Gastrocnemius medialis (tissue), 4 donors: ENCODE measurements around the gene PTX4. TPM values are rescaled to one million over a fixed set of nuclear protein-coding genes. Genes with fewer than 3 reads are reported as not detected.

ENCODE experiments used
- ATAC-seq, 2 donors: fragments of 150-250 bp; one replicate each; pipeline ENCODE4 v1.9.1; 2016
- DNase-seq, 2 donors: peaks; one replicate each; pipeline ENCODE4 v3.0.0-alpha.2; 2019
- H3K27ac ChIP-seq, 4 donors: fragments of 200-600 bp; sonication (generic); 1 replicate in 1 of 4; 2 replicates in 3 of 4; pipeline ENCODE4 v1.5.1; 2016 to 2018; ENCODE audit warnings: mild to moderate bottlenecking in 2 of 4, moderate library complexity in 1 of 4
- H3K27me3 ChIP-seq, 3 donors: fragments of 200-600 bp; sonication (generic) in 2 of 3; 1 replicate in 1 of 3; 2 replicates in 2 of 3; pipeline versions ENCODE4 v1.5.1 to v1.6.0; 2016 to 2019; ENCODE audit warnings: mild to moderate bottlenecking in 1 of 3, moderate library complexity in 1 of 3
- H3K36me3 ChIP-seq, 2 donors: fragments of 200-600 bp; sonication (generic) in 1 of 2; one replicate each; pipeline ENCODE4 v1.5.1; 2017 to 2018
- H3K4me1 ChIP-seq, 2 donors: fragments of 200-600 bp; sonication (generic) in 1 of 2; one replicate each; pipeline ENCODE4 v1.5.1; 2016 to 2017; ENCODE audit warnings: mild to moderate bottlenecking in 2 of 2
- H3K4me3 ChIP-seq, 4 donors: fragments of 200-600 bp; sonication (generic) in 3 of 4; 1 replicate in 1 of 4; 2 replicates in 3 of 4; pipeline ENCODE4 v1.5.1; 2016 to 2019; ENCODE audit warnings: mild to moderate bottlenecking in 2 of 4
- H3K9me3 ChIP-seq, 3 donors: fragments of 200-600 bp; sonication (generic) in 2 of 3; 1 replicate in 1 of 3; 2 replicates in 2 of 3; pipeline ENCODE4 v1.5.1; 2016 to 2019
- POLR2A ChIP-seq, 2 donors: fragments of 450-650 bp; IDR thresholded peaks; one replicate each; pipeline ENCODE4 v1.6.1; 2017; ENCODE audit warnings: antibody characterized with exemption in 2 of 2, mild to moderate bottlenecking in 2 of 2, moderate library complexity in 2 of 2
- in situ Hi-C, 4 donors: fragments of 200-750 bp; cut with MboI; loops; one replicate each; pipeline versions ENCODE4 v1.15.0 to v1.8.0; 2017; ENCODE audit warnings: low sequenced_read_pairs in 4 of 4
- intact Hi-C: fragments of 100-400 bp; cut with DNase I; formaldehyde crosslinking; loops from one replicate; pipeline ENCODE4 v1.15.1; 2023; ENCODE audit warnings: low total_unique reads
- total RNA-seq, 4 donors: library from RNA; depleted of rRNA; stranded (reverse); fragments of >200 nt; gene quantifications; one replicate each; pipeline versions ENCODE4 v1.1.0 to v1.2.3, GENCODE V29; 2016
- TF ChIP-seq, protein P1 (sequence below), 5 experiments: fragments of 450-650 bp in 3 of 5; fragments of 200-600 bp in 2 of 5; sonication (generic) in 2 of 5; IDR thresholded peaks in 4 of 5; conservative IDR thresholded peaks in 1 of 5; 1 replicate in 4 of 5; 2 replicates in 1 of 5; pipeline ENCODE4 v1.5.1; 2016 to 2019; ENCODE audit warnings: antibody characterized with exemption in 5 of 5, mild to moderate bottlenecking in 3 of 5, moderate library complexity in 3 of 5

The PTX4 gene
- total RNA-seq, 4 donors from 2014 or later: 0.41 TPM; not detected in 3

DNA sequence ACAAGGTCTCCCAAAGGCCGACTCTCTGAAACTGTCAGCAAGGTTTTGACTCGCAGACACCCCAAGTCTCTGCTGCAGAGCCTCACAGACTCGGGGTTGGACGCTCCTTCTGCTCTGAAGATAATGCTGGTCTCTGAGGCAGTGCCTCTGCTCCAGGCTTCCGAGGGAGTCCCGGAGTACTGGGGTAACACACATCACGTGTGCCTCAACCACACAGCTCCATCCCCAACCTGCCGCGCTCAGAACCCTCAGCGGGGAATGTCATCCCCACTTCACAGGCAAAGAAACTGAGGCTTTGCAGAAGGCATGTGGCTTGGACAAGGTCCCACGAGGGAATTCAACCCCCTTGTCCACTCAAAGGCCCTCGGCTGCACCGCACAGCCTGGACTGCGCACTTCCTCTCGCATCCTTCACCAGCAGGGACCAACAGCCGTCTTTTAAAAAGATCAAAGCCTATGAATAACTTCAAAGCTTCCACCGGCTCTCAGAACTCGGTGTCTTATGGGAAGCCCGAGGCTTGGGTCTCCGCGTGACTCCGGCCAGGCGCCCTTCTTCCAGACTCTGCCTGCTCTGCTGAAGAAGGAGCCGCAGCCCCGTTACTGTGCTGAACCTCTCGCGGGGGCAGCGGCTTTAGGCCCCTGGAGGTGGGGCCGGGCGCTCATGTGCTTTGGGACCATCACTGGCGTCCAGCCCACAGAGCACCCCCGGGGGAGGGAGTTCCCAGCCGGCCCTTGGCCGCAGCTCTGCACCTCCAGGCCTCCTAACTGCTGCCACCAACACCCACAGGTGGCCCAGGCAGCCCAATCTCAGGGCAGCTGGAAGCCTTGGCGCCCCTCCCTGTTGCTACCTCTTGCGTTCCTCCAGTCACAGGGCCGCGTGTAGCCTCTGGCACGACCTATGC, 46.9 kb upstream of the PTX4 start:
- DNase-seq (no peak), ATAC-seq (no peak)
- TF ChIP-seq POLR2A (IDR thresholded peaks at IDR 0.05): no peak
- TF ChIP-seq, protein P1, sequence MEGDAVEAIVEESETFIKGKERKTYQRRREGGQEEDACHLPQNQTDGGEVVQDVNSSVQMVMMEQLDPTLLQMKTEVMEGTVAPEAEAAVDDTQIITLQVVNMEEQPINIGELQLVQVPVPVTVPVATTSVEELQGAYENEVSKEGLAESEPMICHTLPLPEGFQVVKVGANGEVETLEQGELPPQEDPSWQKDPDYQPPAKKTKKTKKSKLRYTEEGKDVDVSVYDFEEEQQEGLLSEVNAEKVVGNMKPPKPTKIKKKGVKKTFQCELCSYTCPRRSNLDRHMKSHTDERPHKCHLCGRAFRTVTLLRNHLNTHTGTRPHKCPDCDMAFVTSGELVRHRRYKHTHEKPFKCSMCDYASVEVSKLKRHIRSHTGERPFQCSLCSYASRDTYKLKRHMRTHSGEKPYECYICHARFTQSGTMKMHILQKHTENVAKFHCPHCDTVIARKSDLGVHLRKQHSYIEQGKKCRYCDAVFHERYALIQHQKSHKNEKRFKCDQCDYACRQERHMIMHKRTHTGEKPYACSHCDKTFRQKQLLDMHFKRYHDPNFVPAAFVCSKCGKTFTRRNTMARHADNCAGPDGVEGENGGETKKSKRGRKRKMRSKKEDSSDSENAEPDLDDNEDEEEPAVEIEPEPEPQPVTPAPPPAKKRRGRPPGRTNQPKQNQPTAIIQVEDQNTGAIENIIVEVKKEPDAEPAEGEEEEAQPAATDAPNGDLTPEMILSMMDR (IDR thresholded peaks at IDR 0.05 in 4 of 5, conservative IDR thresholded peaks at IDR 0.05 in 1 of 5): no peak
- intact Hi-C loops: no loop called here
- no peaks in the 10 kb centered on the region for H3K27me3 ChIP-seq
- in situ Hi-C loops: no loop called here
- no peaks in the 10 kb centered on the region for H3K9me3 ChIP-seq
- H3K4me3 ChIP-seq: peak overlapping the region; percentile 58 to 74 (median 65)
- peaks cover 19 to 26% of the 10 kb centered on the region in 2 donors for H3K4me1 ChIP-seq
- peaks cover 0 to 13% of the 10 kb centered on the region in 2 donors for H3K36me3 ChIP-seq
- H3K27ac ChIP-seq: peak overlapping the region; percentile 86 to 94 (median 89)

DNA sequence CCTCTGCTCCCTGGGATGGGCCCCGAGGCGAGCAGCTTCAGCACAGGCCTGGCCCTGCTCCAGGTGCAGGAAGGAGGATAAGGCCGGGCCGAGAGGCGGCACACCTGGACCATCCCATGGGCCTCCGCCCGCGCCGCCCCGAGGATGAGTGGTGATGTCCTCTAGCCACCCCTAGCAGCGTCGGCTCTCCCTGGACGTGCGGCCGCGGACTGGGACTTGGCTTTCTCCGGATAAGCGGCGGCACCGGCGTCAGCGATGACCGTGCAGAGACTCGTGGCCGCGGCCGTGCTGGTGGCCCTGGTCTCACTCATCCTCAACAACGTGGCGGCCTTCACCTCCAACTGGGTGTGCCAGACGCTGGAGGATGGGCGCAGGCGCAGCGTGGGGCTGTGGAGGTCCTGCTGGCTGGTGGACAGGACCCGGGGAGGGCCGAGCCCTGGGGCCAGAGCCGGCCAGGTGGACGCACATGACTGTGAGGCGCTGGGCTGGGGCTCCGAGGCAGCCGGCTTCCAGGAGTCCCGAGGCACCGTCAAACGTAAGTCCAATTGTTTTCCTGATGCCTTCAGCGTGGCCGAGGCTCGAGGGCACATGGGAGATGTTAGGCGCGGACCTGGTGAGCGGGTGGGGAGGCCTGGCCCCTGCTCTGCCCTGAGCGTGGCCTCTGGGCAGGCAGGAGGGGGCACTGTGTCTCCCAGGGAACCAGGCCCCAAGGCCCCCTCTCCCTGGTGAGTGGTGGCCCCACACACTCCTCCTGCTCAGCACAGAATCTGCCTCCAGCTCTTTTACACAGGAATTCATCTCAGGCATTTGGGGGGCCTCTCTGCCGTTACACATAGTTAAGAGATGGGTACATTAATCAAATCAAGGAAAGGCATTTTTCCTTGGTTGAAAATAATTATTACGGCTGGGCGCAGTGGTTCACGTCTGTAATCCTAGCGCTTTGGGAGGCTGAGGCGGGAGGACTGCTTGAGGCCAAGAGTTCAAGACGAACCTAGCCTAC, 45.6 kb upstream of the PTX4 start:
- peak overlapping the region; percentile 86 to 94 (median 89) for H3K27ac ChIP-seq
- DNase-seq (no peak), ATAC-seq (no peak)
- peaks cover 0 to 13% of the 10 kb centered on the region in 2 donors for H3K36me3 ChIP-seq
- intact Hi-C loops (no loop called here), in situ Hi-C loops (no loop called here)
- peak overlapping the region; percentile 58 to 74 (median 65) for H3K4me3 ChIP-seq
- no peaks in the 10 kb centered on the region for H3K27me3 ChIP-seq
- H3K4me1 ChIP-seq: peaks cover 18 to 31% of the 10 kb centered on the region in 2 donors
- H3K9me3 ChIP-seq: no peaks in the 10 kb centered on the region
- TF ChIP-seq, protein P1 (IDR thresholded peaks at IDR 0.05 in 4 of 5, conservative IDR thresholded peaks at IDR 0.05 in 1 of 5): no peak
- no peak for TF ChIP-seq POLR2A (IDR thresholded peaks at IDR 0.05)

DNA sequence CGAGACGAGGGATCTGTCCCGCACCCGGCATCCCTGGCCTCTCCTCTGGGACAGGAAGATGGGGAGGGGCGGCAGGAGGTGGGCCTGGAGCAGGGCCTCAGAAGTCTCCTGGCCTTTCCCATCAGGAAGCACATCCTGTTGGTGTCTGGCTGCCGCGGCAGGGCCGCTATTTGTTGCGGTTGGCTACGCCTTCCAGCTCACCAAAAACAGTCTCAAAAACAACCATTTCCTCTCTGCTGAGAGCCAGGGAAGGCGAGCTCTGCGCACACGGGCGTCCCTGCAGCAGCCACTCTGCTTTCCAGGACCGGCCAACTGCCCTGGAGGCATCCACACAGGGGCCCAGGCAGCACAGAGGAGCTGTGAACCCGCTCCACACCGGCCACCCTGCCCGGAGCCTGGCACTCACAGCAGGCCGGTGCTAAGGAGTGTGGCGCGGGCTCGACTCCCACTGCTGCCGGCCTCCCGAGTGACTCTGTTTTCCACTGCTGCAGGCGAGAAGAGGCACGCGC, 44.8 kb upstream of the PTX4 start, which contains the start of gene TMEM204:
Gene TMEM204, plus strand, starts transcription at position 224 of the 509 bp plus-strand sequence. CDS start 610 bp downstream, outside the sequence.
- peak; percentile 61 to 72 for DNase-seq
- no peaks in the 10 kb centered on the region for H3K27me3 ChIP-seq
- peak; percentile 24 to 35 for ATAC-seq
- H3K9me3 ChIP-seq: no peaks in the 10 kb centered on the region
- peak within 1 kb of the TSS; percentile 86 to 94 (median 89) for H3K27ac ChIP-seq
- in situ Hi-C loops (no loop called here), intact Hi-C loops (no loop called here)
- peaks cover 0 to 13% of the 10 kb centered on the region in 2 donors for H3K36me3 ChIP-seq
- peaks cover 15 to 31% of the 10 kb centered on the region in 2 donors for H3K4me1 ChIP-seq
- peak within 1 kb of the TSS; percentile 58 to 74 (median 65) for H3K4me3 ChIP-seq
- peak; percentile 50 to 76 for TF ChIP-seq POLR2A (IDR thresholded peaks at IDR 0.05)
- TF ChIP-seq, protein P1 (IDR thresholded peaks at IDR 0.05 in 4 of 5, conservative IDR thresholded peaks at IDR 0.05 in 1 of 5): no peak

DNA sequence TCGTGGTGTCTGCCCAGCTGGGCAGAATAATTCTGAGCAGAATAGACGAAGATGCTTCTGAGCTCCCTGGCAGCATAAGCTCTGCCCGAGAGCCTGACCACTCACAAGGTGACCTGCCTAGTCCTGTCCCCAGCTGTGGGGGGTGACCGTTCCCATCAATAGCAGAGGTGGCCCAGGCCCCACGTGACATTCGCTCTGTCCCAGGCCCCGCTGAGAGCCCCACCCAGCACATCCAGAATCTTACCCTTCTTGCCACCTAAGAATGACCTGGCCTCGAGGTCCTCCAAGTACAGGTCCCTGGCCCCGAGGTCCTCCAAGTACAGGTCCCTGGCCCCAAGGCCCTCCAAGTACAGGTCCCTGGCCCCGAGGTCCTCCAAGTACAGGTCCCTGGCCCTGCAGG, 44.0 kb upstream of the PTX4 start:
- H3K9me3 ChIP-seq: no peaks in the 10 kb centered on the region
- peaks cover 15 to 24% of the 10 kb centered on the region in 2 donors for H3K4me1 ChIP-seq
- intact Hi-C loops (loop anchor here (1.0 kb wide), 1 partner anchor 57 kb away; the partner anchor contains the start of gene CLCN7), in situ Hi-C loops (no loop called here)
- H3K4me3 ChIP-seq: peak overlapping the region; percentile 45 to 74 (median 61)
- peak overlapping the region; percentile 86 to 94 (median 89) for H3K27ac ChIP-seq
- ATAC-seq: peak; percentile 6 to 28
- TF ChIP-seq, protein P1 (IDR thresholded peaks at IDR 0.05 in 4 of 5, conservative IDR thresholded peaks at IDR 0.05 in 1 of 5): no peak
- no peak for TF ChIP-seq POLR2A (IDR thresholded peaks at IDR 0.05)
- no peaks in the 10 kb centered on the region for H3K27me3 ChIP-seq
- peaks cover 0 to 6% of the 10 kb centered on the region in 2 donors for H3K36me3 ChIP-seq
- DNase-seq: no peak
